Activated CD8-positive, alpha-beta T cell treated with anti-CD3 and anti-CD28 coated beads, Interleukin-2, amount 10 ng/mL, durations not matched to agents 7 days and 5 days (primary cell): ENCODE data around the gene LENG9. TPM values are rescaled to one million over a fixed set of nuclear protein-coding genes. Genes with fewer than 3 reads are reported as not detected.
"Not testable (repeated sequence)": the region's sequence is repeated elsewhere in the genome, so short reads cannot be mapped to it uniquely, and the experiment has no call there.

Source experiments
- ATAC-seq: fragments of 150-1000 bp; cut with Tn5 transposase; one replicate; pipeline ENCODE4 v1.10.0; 2021; ENCODE audit warnings: moderate library complexity
- CTCF ChIA-PET: fragments of 350-600 bp; sonication (Branson Sonifier 250); formaldehyde crosslinking; loops from one replicate; lab custom pipeline; 2021; ENCODE audit warnings: antibody characterized with exemption; lab: Charles Lee
- POLR2A ChIA-PET: fragments of 350-600 bp; sonication (Branson Sonifier 250); formaldehyde crosslinking; loops from one replicate; lab custom pipeline; 2021; ENCODE audit warnings: antibody characterized with exemption; lab: Charles Lee
- DNase-seq: peaks from one replicate; pipeline ENCODE4 v3.0.0-alpha.2; 2020
- H3K27ac Mint-ChIP-seq: one replicate; pipeline ENCODE4 v1.8.0; 2021; ENCODE audit warnings: mild to moderate bottlenecking, mixed read lengths
- H3K27me3 Mint-ChIP-seq: one replicate; pipeline ENCODE4 v1.8.0; 2021; ENCODE audit warnings: low read depth, mixed read lengths
- H3K36me3 Mint-ChIP-seq: one replicate; pipeline ENCODE4 v1.8.0; 2021; ENCODE audit warnings: low read depth, mixed read lengths
- H3K4me1 Mint-ChIP-seq: one replicate; pipeline ENCODE4 v1.8.0; 2021; ENCODE audit warnings: low read depth, mixed read lengths
- H3K4me3 Mint-ChIP-seq: one replicate; pipeline ENCODE4 v1.8.0; 2021; ENCODE audit warnings: mild to moderate bottlenecking, mixed read lengths
- H3K9me3 Mint-ChIP-seq: one replicate; pipeline ENCODE4 v1.8.0; 2022; ENCODE audit warnings: mixed read lengths; ENCODE audit not compliant: insufficient read depth
- total RNA-seq, 2 experiments: library from RNA; stranded (reverse); gene quantifications; one replicate each; pipeline ENCODE4 v1.2.3, GENCODE V29; 2021

Gene LENG9
- 1 to 10 TPM; 5.3 to 5.6 TPM for total RNA-seq

- POLR2A ChIA-PET: interaction anchor here (0.6 to 2.2 kb wide), 5 partner anchors 10 to 44 kb away, joined by 3 to 22 read pairs (median 4); partner anchors contain the start of gene LENG8
Measured at GRCh38 chr19:54463531-54464043, at the start of gene LENG9. Gene LENG9 (minus strand): TSS chr19:54463778. CDS start chr19:54463526, 252 bp downstream.

GRCh38 chr19:54509200-54509940, 45.8 kb upstream of the LENG9 start:
- peak; percentile 74 for ATAC-seq
- peaks cover 30% of the 10 kb centered on the region for H3K4me1 Mint-ChIP-seq
- H3K9me3 Mint-ChIP-seq, POLR2A ChIA-PET, H3K36me3 Mint-ChIP-seq, DNase-seq, H3K4me3 Mint-ChIP-seq, H3K27ac Mint-ChIP-seq, CTCF ChIA-PET, H3K27me3 Mint-ChIP-seq: not testable (repeated sequence)

More at GRCh38 chr19:54463531-54464043, at the start of gene LENG9:
- DNase-seq (peak; percentile 99), ATAC-seq (peak; percentile 71)
- Mint-ChIP-seq H3K9me3 (no peaks in the 10 kb centered on the region), H3K36me3 (peaks cover 33% of the 10 kb centered on the region), H3K4me1 (peaks cover 38% of the 10 kb centered on the region), H3K4me3 (peak within 1 kb of the TSS; percentile 85), H3K27me3 (peaks cover 16% of the 10 kb centered on the region), H3K27ac (peak within 1 kb of the TSS; percentile 91)
- CTCF ChIA-PET: interaction anchor here (0.8 kb wide), 1 partner anchor 15 kb away, joined by 6 read pairs; no protein-coding TSS in a partner anchor

- peaks cover 30% of the 10 kb centered on the region for H3K4me1 Mint-ChIP-seq
Measured at GRCh38 chr19:54508487-54508886, 44.9 kb upstream of the LENG9 start.

GRCh38 chr19:54507824-54508223, 44.2 kb upstream of the LENG9 start:
- DNase-seq (no peak), ATAC-seq (no peak)
- H3K27me3 Mint-ChIP-seq: no peaks in the 10 kb centered on the region
- peaks cover 3% of the 10 kb centered on the region for H3K36me3 Mint-ChIP-seq
- ChIA-PET CTCF (no interaction called here), POLR2A (no interaction called here)
- no peak overlapping the region for H3K4me3 Mint-ChIP-seq
- H3K9me3 Mint-ChIP-seq: no peaks in the 10 kb centered on the region
- H3K27ac Mint-ChIP-seq: peak overlapping the region; percentile 9
- peaks cover 32% of the 10 kb centered on the region for H3K4me1 Mint-ChIP-seq

More at GRCh38 chr19:54508487-54508886, 44.9 kb upstream of the LENG9 start:
- ATAC-seq, H3K27ac Mint-ChIP-seq, POLR2A ChIA-PET, H3K27me3 Mint-ChIP-seq, H3K9me3 Mint-ChIP-seq, H3K36me3 Mint-ChIP-seq, DNase-seq, CTCF ChIA-PET, H3K4me3 Mint-ChIP-seq: not testable (repeated sequence)

GRCh38 chr19:54507038-54507717, 43.6 kb upstream of the LENG9 start:
- H3K27me3 Mint-ChIP-seq, H3K4me3 Mint-ChIP-seq, H3K9me3 Mint-ChIP-seq, POLR2A ChIA-PET, H3K36me3 Mint-ChIP-seq, ATAC-seq, DNase-seq: not testable (repeated sequence)
- CTCF ChIA-PET: interaction anchor here (1.7 kb wide), 1 partner anchor 26 kb away, joined by 5 read pairs; no protein-coding TSS in a partner anchor
- H3K4me1 Mint-ChIP-seq: peaks cover 39% of the 10 kb centered on the region
- peak overlapping the region; percentile 9 for H3K27ac Mint-ChIP-seq

- ChIA-PET POLR2A (no interaction called here), CTCF (interaction anchor here (0.7 to 1.7 kb wide), 2 partner anchors 25 to 652 kb away, joined by 3 to 5 read pairs; no protein-coding TSS in a partner anchor)
- Mint-ChIP-seq H3K36me3 (peaks cover 3% of the 10 kb centered on the region), H3K27me3 (no peaks in the 10 kb centered on the region), H3K9me3 (no peaks in the 10 kb centered on the region), H3K4me3 (no peak overlapping the region), H3K27ac (no peak overlapping the region), H3K4me1 (peaks cover 40% of the 10 kb centered on the region)
- ATAC-seq: no peak
- no peak for DNase-seq
Measured at GRCh38 chr19:54506079-54506478, 42.5 kb upstream of the LENG9 start.

- CTCF ChIA-PET: interaction anchor here (0.7 to 1.7 kb wide), 2 partner anchors 24 to 652 kb away, joined by 3 to 5 read pairs; no protein-coding TSS in a partner anchor
- POLR2A ChIA-PET, ATAC-seq: not testable (repeated sequence)
Measured at GRCh38 chr19:54505542-54505941, 42.0 kb upstream of the LENG9 start.

GRCh38 chr19:54502518-54503048, 39.0 kb upstream of the LENG9 start, which contains the start of gene LAIR2:
Gene LAIR2 (plus strand): TSS chr19:54502831. CDS start chr19:54502919, 88 bp downstream.
- peak within 1 kb of the TSS; percentile 52 for H3K27ac Mint-ChIP-seq
- H3K27me3 Mint-ChIP-seq: peaks cover 16% of the 10 kb centered on the region
- peak; percentile 67 for ATAC-seq
- POLR2A ChIA-PET: interaction anchor here (1.0 kb wide), 1 partner anchor 11 kb away, joined by 3 read pairs; no protein-coding TSS in a partner anchor
- CTCF ChIA-PET: interaction anchor here (0.9 kb wide), 1 partner anchor 171 kb away, joined by 3 read pairs; no protein-coding TSS in a partner anchor
- H3K36me3 Mint-ChIP-seq: peaks cover 3% of the 10 kb centered on the region
- DNase-seq: peak; percentile 42
- peak within 1 kb of the TSS; percentile 61 for H3K4me3 Mint-ChIP-seq
- H3K4me1 Mint-ChIP-seq: peaks cover 45% of the 10 kb centered on the region
- H3K9me3 Mint-ChIP-seq: no peaks in the 10 kb centered on the region

More at GRCh38 chr19:54505542-54505941, 42.0 kb upstream of the LENG9 start:
- DNase-seq, H3K27me3 Mint-ChIP-seq, H3K4me3 Mint-ChIP-seq, H3K9me3 Mint-ChIP-seq, H3K36me3 Mint-ChIP-seq, H3K27ac Mint-ChIP-seq: not testable (repeated sequence)
- H3K4me1 Mint-ChIP-seq: peaks cover 40% of the 10 kb centered on the region

GRCh38 chr19:54498451-54498772, 34.8 kb upstream of the LENG9 start:
- Mint-ChIP-seq H3K4me1 (peaks cover 28% of the 10 kb centered on the region), H3K27me3 (peaks cover 31% of the 10 kb centered on the region)
- H3K9me3 Mint-ChIP-seq, DNase-seq, CTCF ChIA-PET, POLR2A ChIA-PET, H3K4me3 Mint-ChIP-seq, ATAC-seq, H3K36me3 Mint-ChIP-seq, H3K27ac Mint-ChIP-seq: not testable (repeated sequence)

GRCh38 chr19:54497747-54498450, 34.3 kb upstream of the LENG9 start:
- CTCF ChIA-PET, H3K9me3 Mint-ChIP-seq, H3K36me3 Mint-ChIP-seq, H3K27ac Mint-ChIP-seq, POLR2A ChIA-PET, H3K4me3 Mint-ChIP-seq: not testable (repeated sequence)
- peak; percentile 49 for DNase-seq
- Mint-ChIP-seq H3K27me3 (peaks cover 35% of the 10 kb centered on the region), H3K4me1 (peaks cover 27% of the 10 kb centered on the region)
- ATAC-seq: peak; percentile 87

- ChIA-PET POLR2A (interaction anchor here (0.5 kb wide), 1 partner anchor 110 kb away, joined by 3 read pairs; no protein-coding TSS in a partner anchor), CTCF (interaction anchor here (0.6 to 2.2 kb wide), 2 partner anchors 14 to 24 kb away, joined by 4 to 7 read pairs; no protein-coding TSS in a partner anchor)
- H3K4me1 Mint-ChIP-seq: peaks cover 18% of the 10 kb centered on the region
- DNase-seq, H3K9me3 Mint-ChIP-seq, H3K4me3 Mint-ChIP-seq, ATAC-seq, H3K36me3 Mint-ChIP-seq, H3K27ac Mint-ChIP-seq: not testable (repeated sequence)
- H3K27me3 Mint-ChIP-seq: peaks cover 37% of the 10 kb centered on the region
Measured at GRCh38 chr19:54495284-54495683, 31.7 kb upstream of the LENG9 start.
